ENCODE measurements around the gene EIF5A2.
"Not testable (repeated sequence)": the region's sequence is repeated elsewhere in the genome, so short reads cannot be mapped to it uniquely, and the experiment has no call there.

The EIF5A2 gene

DNA sequence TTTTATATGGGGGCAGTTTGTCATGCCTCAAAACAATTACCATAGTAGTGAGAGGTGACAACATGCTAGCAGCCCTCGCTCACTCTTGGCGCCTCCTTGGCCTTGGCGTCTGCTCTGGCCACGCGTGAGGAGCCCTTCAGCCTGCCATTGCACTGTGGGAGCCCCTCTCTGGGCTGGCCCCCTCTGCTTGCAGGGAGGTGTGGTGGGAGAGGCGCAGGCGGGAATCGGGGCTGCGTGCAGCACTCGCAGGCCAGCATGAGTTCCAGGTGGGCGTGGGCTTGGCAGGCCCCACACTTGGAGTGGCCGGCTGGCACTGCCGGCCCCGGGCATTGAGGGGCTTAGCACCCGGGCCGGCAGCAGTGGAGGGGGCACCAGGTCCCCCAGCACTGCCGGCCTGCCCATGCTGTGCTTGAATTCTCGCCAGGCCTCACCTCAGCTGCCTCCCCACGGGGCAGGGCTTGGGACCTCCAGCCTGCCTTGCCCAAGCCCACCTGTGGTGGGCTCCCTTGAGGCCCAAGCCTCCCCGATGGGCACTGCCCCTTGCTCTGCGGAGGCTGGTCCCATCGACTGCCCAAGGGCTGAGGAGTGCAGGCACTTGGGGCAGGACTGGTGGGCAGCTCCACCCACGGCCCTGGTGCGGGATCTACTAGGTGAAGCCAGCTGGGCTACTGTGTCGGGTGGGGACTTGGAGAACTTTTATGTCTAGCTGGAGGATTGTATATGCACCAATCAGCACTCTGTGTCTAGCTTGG is 38.8 kb upstream of the EIF5A2 start:
- Histone ChIP-seq H3K4me3 (ENCODE audit: low read depth, low read length) (no peak overlapping the region), H3K27me3 (replicated peaks) (no peaks in the 10 kb centered on the region), H3K36me3 (replicated peaks) (no peaks in the 10 kb centered on the region), H3K27ac (no peak overlapping the region)
- no peak for DNase-seq
- in situ Hi-C loops (cut with HindIII; ENCODE audit: low pct_ligation_motif_present, low sequenced_read_pairs) = no loop called here
- TF ChIP-seq, protein P1, sequence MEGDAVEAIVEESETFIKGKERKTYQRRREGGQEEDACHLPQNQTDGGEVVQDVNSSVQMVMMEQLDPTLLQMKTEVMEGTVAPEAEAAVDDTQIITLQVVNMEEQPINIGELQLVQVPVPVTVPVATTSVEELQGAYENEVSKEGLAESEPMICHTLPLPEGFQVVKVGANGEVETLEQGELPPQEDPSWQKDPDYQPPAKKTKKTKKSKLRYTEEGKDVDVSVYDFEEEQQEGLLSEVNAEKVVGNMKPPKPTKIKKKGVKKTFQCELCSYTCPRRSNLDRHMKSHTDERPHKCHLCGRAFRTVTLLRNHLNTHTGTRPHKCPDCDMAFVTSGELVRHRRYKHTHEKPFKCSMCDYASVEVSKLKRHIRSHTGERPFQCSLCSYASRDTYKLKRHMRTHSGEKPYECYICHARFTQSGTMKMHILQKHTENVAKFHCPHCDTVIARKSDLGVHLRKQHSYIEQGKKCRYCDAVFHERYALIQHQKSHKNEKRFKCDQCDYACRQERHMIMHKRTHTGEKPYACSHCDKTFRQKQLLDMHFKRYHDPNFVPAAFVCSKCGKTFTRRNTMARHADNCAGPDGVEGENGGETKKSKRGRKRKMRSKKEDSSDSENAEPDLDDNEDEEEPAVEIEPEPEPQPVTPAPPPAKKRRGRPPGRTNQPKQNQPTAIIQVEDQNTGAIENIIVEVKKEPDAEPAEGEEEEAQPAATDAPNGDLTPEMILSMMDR (IDR thresholded peaks at IDR 0.05; ENCODE audit: low read depth, low read length, missing control alignments) = no peak

DNA sequence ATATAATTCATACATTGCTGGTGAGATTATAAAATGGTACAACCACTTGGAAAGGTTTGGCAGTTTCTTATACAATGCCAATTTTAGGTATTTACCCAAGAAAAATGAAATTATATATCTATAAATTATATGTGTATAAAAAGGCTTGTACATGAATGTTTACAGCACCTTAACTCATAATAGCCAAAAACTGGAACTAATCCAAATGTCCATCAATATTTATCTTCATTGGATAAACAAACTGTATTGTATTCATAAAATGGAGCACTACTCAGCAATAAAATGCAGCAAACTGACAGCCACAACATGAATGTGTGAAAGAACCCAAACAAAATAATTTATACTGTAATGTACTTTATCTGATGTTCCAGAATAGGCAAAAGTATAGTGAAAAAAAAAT is 33.6 kb upstream of the EIF5A2 start:
- no peak for DNase-seq
- Histone ChIP-seq H3K36me3 (replicated peaks) (no peaks in the 10 kb centered on the region), H3K4me3 (ENCODE audit: low read depth, low read length) (no peak overlapping the region), H3K27ac (no peak overlapping the region), H3K27me3 (replicated peaks) (no peaks in the 10 kb centered on the region)
- TF ChIP-seq, protein P1 (IDR thresholded peaks at IDR 0.05; ENCODE audit: low read depth, low read length, missing control alignments) = no peak
- in situ Hi-C loops (cut with HindIII; ENCODE audit: low pct_ligation_motif_present, low sequenced_read_pairs) = no loop called here

DNA sequence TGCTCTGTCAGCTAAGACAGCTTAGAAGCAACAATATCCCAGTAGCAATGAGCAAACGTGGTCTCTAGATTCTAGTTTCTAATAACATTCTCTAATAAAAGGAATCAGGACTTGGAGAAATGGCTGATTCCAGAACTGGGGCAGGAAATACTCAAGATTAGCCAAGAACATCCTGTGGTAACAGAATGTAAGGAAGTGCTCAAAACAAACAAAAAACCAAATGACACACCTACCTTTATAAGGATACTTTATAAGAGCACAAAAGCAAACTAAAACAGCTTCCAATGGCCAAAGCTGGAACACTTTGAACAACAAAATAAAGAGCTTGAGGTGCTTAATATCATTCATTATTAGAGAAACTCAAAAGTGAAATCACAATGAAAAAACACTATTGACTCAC is 33.1 kb upstream of the EIF5A2 start:
- in situ Hi-C loops (cut with HindIII; ENCODE audit: low pct_ligation_motif_present, low sequenced_read_pairs) = no loop called here
- H3K27me3 ChIP-seq (replicated peaks) = no peaks in the 10 kb centered on the region

DNA sequence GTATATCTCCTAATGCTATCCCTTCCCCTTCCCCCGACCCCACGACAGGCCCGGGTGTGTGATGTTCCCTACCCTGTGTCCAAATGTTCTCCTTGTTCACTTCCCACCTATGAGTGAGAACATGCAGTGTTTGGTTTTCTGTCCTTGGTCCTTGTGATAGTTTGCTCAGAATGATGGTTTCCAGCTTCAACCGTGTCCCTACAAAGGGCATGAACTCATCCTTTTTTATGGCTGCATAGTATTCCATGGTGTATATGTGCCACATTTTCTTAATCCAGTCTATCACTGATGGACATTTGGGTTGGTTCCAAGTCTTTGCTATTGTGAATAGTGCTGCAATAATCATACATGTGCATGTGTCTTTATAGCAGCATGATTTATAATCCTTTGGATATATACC is 24.6 kb upstream of the EIF5A2 start:
- H3K27me3 ChIP-seq (replicated peaks); DNase-seq; H3K4me3 ChIP-seq (ENCODE audit: low read depth, low read length); in situ Hi-C loops (cut with HindIII; ENCODE audit: low pct_ligation_motif_present, low sequenced_read_pairs); H3K36me3 ChIP-seq (replicated peaks); H3K27ac ChIP-seq: not testable (repeated sequence)

More for the DNA sequence above, 33.1 kb upstream of the EIF5A2 start:
- Histone ChIP-seq H3K27ac (no peak overlapping the region), H3K4me3 (ENCODE audit: low read depth, low read length) (no peak overlapping the region), H3K36me3 (replicated peaks) (no peaks in the 10 kb centered on the region)
- TF ChIP-seq, protein P1 (IDR thresholded peaks at IDR 0.05; ENCODE audit: low read depth, low read length, missing control alignments) = no peak
- no peak for DNase-seq

DNA sequence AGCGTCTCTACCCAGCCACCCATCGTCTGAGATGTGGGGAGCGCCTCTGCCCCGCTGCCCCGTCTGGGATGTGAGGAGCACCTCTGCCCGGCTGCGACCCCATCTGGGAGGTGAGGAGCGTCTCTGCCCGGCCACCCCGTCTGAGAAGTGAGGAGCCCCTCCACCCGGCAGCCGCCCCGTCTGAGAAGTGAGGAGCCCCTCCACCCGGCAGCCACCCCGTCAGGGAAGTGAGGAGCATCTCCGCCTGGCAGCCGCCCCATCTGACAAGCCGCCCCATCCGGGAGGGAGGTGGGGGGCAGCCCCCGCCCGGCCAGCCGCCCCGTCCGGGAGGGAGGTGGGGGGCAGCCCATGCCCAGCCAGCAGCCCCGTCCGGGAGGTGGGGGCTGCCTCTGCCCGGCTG is 15.1 kb upstream of the EIF5A2 start:
- H3K4me3 ChIP-seq (ENCODE audit: low read depth, low read length); H3K27ac ChIP-seq; DNase-seq; H3K27me3 ChIP-seq (replicated peaks); H3K36me3 ChIP-seq (replicated peaks); in situ Hi-C loops (cut with HindIII; ENCODE audit: low pct_ligation_motif_present, low sequenced_read_pairs): not testable (repeated sequence)

DNA sequence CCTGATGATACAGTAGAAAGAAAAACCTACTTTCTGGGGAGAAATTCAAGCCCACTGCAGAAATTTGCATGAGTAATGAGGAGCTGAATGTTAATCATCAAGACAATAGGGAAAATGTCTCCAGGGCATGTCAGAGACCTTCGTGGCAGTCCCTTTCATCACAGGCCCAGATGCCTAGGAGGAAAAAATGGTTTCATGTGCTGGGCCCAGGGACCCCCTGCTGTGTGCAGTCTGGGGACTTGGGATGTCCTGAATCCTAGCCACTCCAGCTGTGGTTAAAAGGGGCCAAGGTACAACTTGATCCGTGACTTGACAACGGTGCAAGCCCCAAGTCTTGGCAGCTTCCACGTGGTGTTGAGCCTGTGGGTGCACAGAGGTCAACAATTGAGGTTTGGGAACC is 10.3 kb upstream of the EIF5A2 start:
- H3K27ac ChIP-seq = no peak overlapping the region
- no peak overlapping the region for H3K4me3 ChIP-seq (ENCODE audit: low read depth, low read length)
- H3K36me3 ChIP-seq (replicated peaks) = no peaks in the 10 kb centered on the region
- in situ Hi-C loops (cut with HindIII; ENCODE audit: low pct_ligation_motif_present, low sequenced_read_pairs) = no loop called here
- TF ChIP-seq, protein P1 (IDR thresholded peaks at IDR 0.05; ENCODE audit: low read depth, low read length, missing control alignments) = no peak
- no peak for DNase-seq
- no peaks in the 10 kb centered on the region for H3K27me3 ChIP-seq (replicated peaks)

DNA sequence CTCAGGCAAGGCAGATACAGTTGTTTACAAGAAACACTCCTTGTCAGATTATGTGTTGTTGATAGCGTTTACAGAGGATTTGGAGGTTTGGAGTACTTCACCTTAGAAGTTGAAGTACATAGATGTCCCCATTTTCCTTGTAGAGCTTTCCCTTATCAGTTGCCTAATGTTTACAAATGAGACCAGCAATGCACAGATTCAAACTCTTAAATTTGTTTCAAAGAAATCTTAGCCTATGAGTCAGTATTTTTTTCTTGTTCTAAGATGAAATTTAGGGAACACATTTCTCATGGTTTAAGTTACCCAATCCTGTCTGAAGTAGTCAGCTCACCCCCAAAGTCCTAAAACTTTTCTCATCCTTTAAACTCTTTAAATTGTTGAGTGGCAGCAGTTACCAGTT is 6.3 kb upstream of the EIF5A2 start:
- no peak overlapping the region for H3K4me3 ChIP-seq (ENCODE audit: low read depth, low read length)
- no peaks in the 10 kb centered on the region for H3K36me3 ChIP-seq (replicated peaks)
- no peak for DNase-seq
- H3K27me3 ChIP-seq (replicated peaks) = no peaks in the 10 kb centered on the region
- in situ Hi-C loops (cut with HindIII; ENCODE audit: low pct_ligation_motif_present, low sequenced_read_pairs) = no loop called here
- H3K27ac ChIP-seq = no peak overlapping the region
- TF ChIP-seq, protein P1 (IDR thresholded peaks at IDR 0.05; ENCODE audit: low read depth, low read length, missing control alignments) = no peak

All from brain microvascular endothelial cell (primary cell).